Mucosa of rectum (tissue), 2 donors: ENCODE measurements around the gene SGCG.
A peak's percentile ranks its signal among the peaks of the same experiment; 100 is the strongest.
"Not testable (repeated sequence)": the region's sequence is repeated elsewhere in the genome, so short reads cannot be mapped to it uniquely, and the experiment has no call there.

Experiments
- H3K27ac ChIP-seq, 2 donors: one replicate each; pipeline ENCODE4 v1.7.0; 2013; ENCODE audit warnings: inconsistent platforms in 2 of 2, low read depth in 2 of 2, low read length in 2 of 2
- H3K27me3 ChIP-seq, 2 donors: one replicate each; pipeline ENCODE4 v1.7.0; 2013; ENCODE audit warnings: low read length in 2 of 2; ENCODE audit not compliant: control insufficient read depth in 2 of 2, insufficient read depth in 2 of 2
- H3K36me3 ChIP-seq, 2 donors: one replicate each; pipeline ENCODE4 v1.7.0; 2013; ENCODE audit warnings: low read length in 2 of 2; ENCODE audit not compliant: control insufficient read depth in 2 of 2, insufficient read depth in 2 of 2
- H3K4me1 ChIP-seq, 2 donors: one replicate each; pipeline ENCODE4 v1.7.0; 2013; ENCODE audit warnings: low read length in 2 of 2, mild to moderate bottlenecking in 1 of 2; ENCODE audit not compliant: control insufficient read depth in 2 of 2, insufficient read depth in 2 of 2
- H3K4me3 ChIP-seq, 2 donors: one replicate each; pipeline ENCODE4 v1.7.0; 2013; ENCODE audit warnings: low read length in 2 of 2
- H3K9ac ChIP-seq, 2 donors: one replicate each; pipeline ENCODE4 v1.7.0; 2013; ENCODE audit warnings: low read length in 2 of 2, low read depth in 1 of 2, mild to moderate bottlenecking in 1 of 2
- H3K9me3 ChIP-seq, 2 donors: one replicate each; pipeline ENCODE4 v1.7.0; 2013; ENCODE audit warnings: low read length in 2 of 2; ENCODE audit not compliant: control insufficient read depth in 2 of 2
- donor health status: healthy.
- donor health status: Normal muscosa, but diverticular disease.

Gene SGCG

GRCh38 chr13:23273498-23273897 is 92.7 kb downstream of the SGCG start:
- no peaks in the 10 kb centered on the region for H3K27me3 ChIP-seq
- H3K27ac ChIP-seq: no peak overlapping the region
- no peaks in the 10 kb centered on the region for H3K4me1 ChIP-seq
- no peak overlapping the region for H3K9ac ChIP-seq
- no peak overlapping the region for H3K4me3 ChIP-seq
- no peaks in the 10 kb centered on the region for H3K9me3 ChIP-seq
- H3K36me3 ChIP-seq: no peaks in the 10 kb centered on the region

GRCh38 chr13:23279321-23279720 is 98.5 kb downstream of the SGCG start:
- Histone ChIP-seq H3K27ac (no peak overlapping the region), H3K4me1 (no peaks in the 10 kb centered on the region), H3K4me3 (no peak overlapping the region), H3K9me3 (no peaks in the 10 kb centered on the region), H3K27me3 (no peaks in the 10 kb centered on the region), H3K9ac (no peak overlapping the region), H3K36me3 (no peaks in the 10 kb centered on the region)

GRCh38 chr13:23288564-23288963 is 107.8 kb downstream of the SGCG start:
- H3K4me1 ChIP-seq: no peaks in the 10 kb centered on the region
- no peaks in the 10 kb centered on the region for H3K9me3 ChIP-seq
- no peak overlapping the region for H3K9ac ChIP-seq
- H3K27ac ChIP-seq: no peak overlapping the region
- H3K4me3 ChIP-seq: no peak overlapping the region
- H3K27me3 ChIP-seq: no peaks in the 10 kb centered on the region
- no peaks in the 10 kb centered on the region for H3K36me3 ChIP-seq

- no peaks in the 10 kb centered on the region for H3K27me3 ChIP-seq
- no peak overlapping the region for H3K4me3 ChIP-seq
- no peak overlapping the region for H3K9ac ChIP-seq
- no peaks in the 10 kb centered on the region for H3K4me1 ChIP-seq
- no peak overlapping the region for H3K27ac ChIP-seq
- no peaks in the 10 kb centered on the region for H3K36me3 ChIP-seq
- H3K9me3 ChIP-seq: no peaks in the 10 kb centered on the region
These were observed 108.2 kb downstream of the SGCG start for GRCh38 chr13:23288995-23289394.

- Histone ChIP-seq H3K9me3 (no peaks in the 10 kb centered on the region), H3K36me3 (no peaks in the 10 kb centered on the region), H3K9ac (no peak overlapping the region), H3K27ac (no peak overlapping the region), H3K4me1 (no peaks in the 10 kb centered on the region), H3K4me3 (no peak overlapping the region), H3K27me3 (no peaks in the 10 kb centered on the region)
These were observed 109.2 kb downstream of the SGCG start for GRCh38 chr13:23289917-23290357.

- Histone ChIP-seq H3K9me3 (no peaks in the 10 kb centered on the region), H3K4me3 (no peak overlapping the region), H3K36me3 (no peaks in the 10 kb centered on the region), H3K27me3 (no peaks in the 10 kb centered on the region), H3K9ac (no peak overlapping the region), H3K27ac (no peak overlapping the region), H3K4me1 (no peaks in the 10 kb centered on the region)
These were observed 111.8 kb downstream of the SGCG start for GRCh38 chr13:23292586-23292985.

GRCh38 chr13:23314837-23315236 is 134.1 kb downstream of the SGCG start:
- not testable (repeated sequence) for H3K27me3 ChIP-seq, H3K27ac ChIP-seq, H3K9me3 ChIP-seq, H3K9ac ChIP-seq, H3K4me1 ChIP-seq, H3K4me3 ChIP-seq, H3K36me3 ChIP-seq

- no peaks in the 10 kb centered on the region for H3K36me3 ChIP-seq
- H3K9ac ChIP-seq: no peak overlapping the region
- no peaks in the 10 kb centered on the region for H3K27me3 ChIP-seq
- H3K4me1 ChIP-seq: peaks cover 0 to 2% of the 10 kb centered on the region in 2 donors
- H3K27ac ChIP-seq: no peak overlapping the region
- no peaks in the 10 kb centered on the region for H3K9me3 ChIP-seq
- no peak overlapping the region for H3K4me3 ChIP-seq
These were observed 139.1 kb downstream of the SGCG start for GRCh38 chr13:23319883-23320224.

- H3K27ac ChIP-seq: no peak overlapping the region
- H3K9me3 ChIP-seq: no peaks in the 10 kb centered on the region
- H3K27me3 ChIP-seq: no peaks in the 10 kb centered on the region
- no peak overlapping the region for H3K9ac ChIP-seq
- H3K4me1 ChIP-seq: peaks cover 0 to 2% of the 10 kb centered on the region in 2 donors
- no peaks in the 10 kb centered on the region for H3K36me3 ChIP-seq
- peak overlapping the region in 1 of 2 donors; percentile 46 for H3K4me3 ChIP-seq
These were observed 140.3 kb downstream of the SGCG start for GRCh38 chr13:23320926-23321534.

- no peak overlapping the region for H3K27ac ChIP-seq
- no peaks in the 10 kb centered on the region for H3K36me3 ChIP-seq
- peaks cover 0 to 2% of the 10 kb centered on the region in 2 donors for H3K4me1 ChIP-seq
- no peaks in the 10 kb centered on the region for H3K9me3 ChIP-seq
- H3K4me3 ChIP-seq: peak overlapping the region in 1 of 2 donors; percentile 46
- no peak overlapping the region for H3K9ac ChIP-seq
- no peaks in the 10 kb centered on the region for H3K27me3 ChIP-seq
These were observed 140.9 kb downstream of the SGCG start for GRCh38 chr13:23321535-23322241.
